Neural progenitor cell (in vitro differentiated cells): ENCODE data around the gene STYX. TPM values are rescaled to one million over a fixed set of nuclear protein-coding genes. Genes with fewer than 3 reads are reported as not detected.
A peak's percentile ranks its signal among the peaks of the same experiment; 100 is the strongest.

Experiments
- DNase-seq: peaks from one replicate; pipeline ENCODE4 v3.0.0-alpha.2; 2016; ENCODE audit warnings: low spot score
- H2AFZ ChIP-seq: fragments of 200-600 bp; sonication (generic); replicated peaks from 2 replicates; pipeline ENCODE4 v1.6.1; 2016; ENCODE audit warnings: antibody characterized with exemption
- H3F3A ChIP-seq: fragments of 200-600 bp; sonication (generic); 2 replicates; pipeline ENCODE4 v1.6.1; 2016; ENCODE audit warnings: antibody characterized with exemption, low read depth
- H3K27ac ChIP-seq: fragments of 200-600 bp; sonication (generic); 2 replicates; pipeline ENCODE4 v1.5.1; 2016; ENCODE audit warnings: mild to moderate bottlenecking
- H3K27me3 ChIP-seq: fragments of 200-600 bp; sonication (generic); 2 replicates; pipeline ENCODE4 v1.6.1; 2016; ENCODE audit warnings: mild to moderate bottlenecking, moderate library complexity
- H3K36me3 ChIP-seq: fragments of 200-600 bp; sonication (generic); 2 replicates; pipeline ENCODE4 v1.5.1; 2016
- H3K4me1 ChIP-seq: fragments of 200-600 bp; sonication (generic); 2 replicates; pipeline ENCODE4 v1.6.1; 2016; ENCODE audit warnings: mixed run types
- H3K4me2 ChIP-seq: fragments of 200-600 bp; sonication (generic); 2 replicates; pipeline ENCODE4 v1.6.1; 2016
- H3K4me3 ChIP-seq: fragments of 200-600 bp; sonication (generic); 2 replicates; pipeline ENCODE4 v1.5.1; 2016
- H3K79me2 ChIP-seq: fragments of 200-600 bp; sonication (generic); 2 replicates; pipeline ENCODE4 v1.6.1; 2016; ENCODE audit warnings: low read depth
- H3K9ac ChIP-seq: fragments of 200-600 bp; sonication (generic); 2 replicates; pipeline ENCODE4 v1.6.1; 2016
- H3K9me3 ChIP-seq: fragments of 200-600 bp; sonication (generic); 2 replicates; pipeline ENCODE4 v1.5.1; 2016; ENCODE audit warnings: low read depth
- H4K20me1 ChIP-seq: fragments of 200-600 bp; sonication (generic); 2 replicates; pipeline ENCODE4 v1.6.1; 2016; ENCODE audit warnings: low read depth
- H3K27ac Mint-ChIP-seq: 3 replicates; pipeline ENCODE4 v1.8.0; 2021; ENCODE audit warnings: mixed read lengths
- H3K27me3 Mint-ChIP-seq: 2 replicates; pipeline ENCODE4 v1.8.0; 2022; ENCODE audit warnings: low read depth, mild to moderate bottlenecking, inconsistent platforms, moderate library complexity, mixed read lengths; ENCODE audit not compliant: insufficient read depth
- H3K36me3 Mint-ChIP-seq: 3 replicates; pipeline ENCODE4 v1.8.0; 2021; ENCODE audit warnings: mixed read lengths
- H3K4me1 Mint-ChIP-seq: 3 replicates; pipeline ENCODE4 v1.8.0; 2021; ENCODE audit warnings: mixed read lengths
- H3K4me3 Mint-ChIP-seq: 3 replicates; pipeline ENCODE4 v1.8.0; 2021; ENCODE audit warnings: mild to moderate bottlenecking, moderate library complexity, mixed read lengths
- H3K9me3 Mint-ChIP-seq: 3 replicates; pipeline ENCODE4 v1.8.0; 2020; ENCODE audit warnings: mixed read lengths
- CTCF ChIP-seq: fragments of 200-600 bp; sonication (generic); IDR thresholded peaks from 2 replicates; pipeline ENCODE4 v1.5.1; 2017; ENCODE audit warnings: antibody characterized with exemption, mild to moderate bottlenecking
- EZH2 ChIP-seq: fragments of 200-600 bp; sonication (generic); IDR thresholded peaks from 2 replicates; pipeline ENCODE4 v1.6.1; 2017; ENCODE audit warnings: antibody characterized with exemption, mild to moderate bottlenecking, moderate library complexity
- EZH2phosphoT487 ChIP-seq: fragments of 200-600 bp; sonication (generic); IDR thresholded peaks from 2 replicates; pipeline ENCODE4 v1.6.1; 2017; ENCODE audit warnings: antibody characterized with exemption
- total RNA-seq: library from RNA; depleted of rRNA; stranded (reverse); fragments of >200 nt; gene quantifications from 2 replicates; pipeline ENCODE4 v1.2.3, GENCODE V29; 2015; ENCODE audit warnings: low replicate concordance

The STYX gene
- 33.6 and 55.7 TPM in 2 replicates for total RNA-seq

DNA sequence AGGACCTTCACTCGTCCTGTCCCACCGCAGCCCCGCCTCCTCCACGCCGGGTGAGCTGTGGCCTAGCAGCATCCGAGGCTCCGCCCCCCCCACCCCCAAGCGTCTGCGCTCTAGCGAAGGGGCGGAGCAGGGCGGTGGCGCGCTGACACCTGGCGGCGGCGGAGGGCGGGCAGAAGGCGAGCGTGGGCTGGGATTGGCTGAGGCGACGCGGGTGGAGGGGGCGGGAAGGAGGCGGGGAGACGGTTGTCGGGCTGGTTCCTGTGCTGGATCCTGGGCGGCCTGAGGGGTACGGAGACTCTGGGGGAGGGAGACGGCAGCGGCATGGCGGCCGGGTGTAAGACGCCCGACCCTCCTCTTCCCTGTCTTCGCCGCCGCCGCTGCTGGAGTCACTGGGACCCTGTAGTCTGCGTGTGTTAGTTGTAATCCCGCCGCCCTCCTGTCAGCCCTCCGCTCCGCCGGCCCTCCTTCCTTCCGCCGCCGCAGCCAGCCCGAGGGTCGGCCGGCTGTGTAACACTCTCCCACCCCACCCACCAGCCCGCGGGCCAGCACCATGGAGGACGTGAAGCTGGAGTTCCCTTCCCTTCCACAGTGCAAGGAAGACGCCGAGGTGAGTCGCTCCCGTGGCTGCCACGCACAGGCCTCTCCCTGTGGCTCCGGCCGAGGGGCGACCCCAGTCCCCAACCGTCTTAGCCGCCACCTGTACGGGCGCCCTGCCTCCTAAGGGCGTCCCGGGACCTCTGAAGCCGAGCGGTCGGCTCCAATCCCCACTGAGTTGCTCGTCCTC, at the start of gene STYX:
Gene STYX, plus strand, starts transcription at position 242 of the 784 bp plus-strand sequence. Its CDS starts 309 bp downstream, at position 551.
- peak within 1 kb of the TSS; percentile 93 for H3K4me2 ChIP-seq
- Mint-ChIP-seq H3K4me1 (peaks cover 13% of the 10 kb centered on the region), H3K36me3 (peaks cover 28% of the 10 kb centered on the region), H3K9me3 (peaks cover 2% of the 10 kb centered on the region), H3K27me3 (peaks cover 4% of the 10 kb centered on the region), H3K4me3 (peak within 1 kb of the TSS; percentile 98), H3K27ac (peak within 1 kb of the TSS; percentile 89)
- DNase-seq, result peak; percentile 100
- no peaks in the 10 kb centered on the region for H3K27me3 ChIP-seq
- no peaks in the 10 kb centered on the region for H4K20me1 ChIP-seq
- peaks cover 47% of the 10 kb centered on the region for H3F3A ChIP-seq
- peak within 1 kb of the TSS; percentile 48 for H2AFZ ChIP-seq
- peaks cover 17% of the 10 kb centered on the region for H3K4me1 ChIP-seq
- peak within 1 kb of the TSS; percentile 72 for H3K27ac ChIP-seq
- peak within 1 kb of the TSS; percentile 80 for H3K9ac ChIP-seq
- H3K79me2 ChIP-seq, result peaks cover 62% of the 10 kb centered on the region
- H3K36me3 ChIP-seq, result peaks cover 14% of the 10 kb centered on the region
- no peak for TF ChIP-seq EZH2phosphoT487
- TF ChIP-seq EZH2, result no peak
- TF ChIP-seq CTCF, result peak; percentile 11
- H3K4me3 ChIP-seq, result peak within 1 kb of the TSS; percentile 90
- no peaks in the 10 kb centered on the region for H3K9me3 ChIP-seq

- Mint-ChIP-seq H3K27me3 (no peaks in the 10 kb centered on the region), H3K36me3 (no peaks in the 10 kb centered on the region), H3K27ac (no peak overlapping the region), H3K4me3 (no peak overlapping the region), H3K4me1 (peaks cover 2% of the 10 kb centered on the region), H3K9me3 (no peaks in the 10 kb centered on the region)
- no peak for DNase-seq
- Histone ChIP-seq H3K36me3 (peaks cover 3% of the 10 kb centered on the region), H3F3A (no peaks in the 10 kb centered on the region), H3K4me2 (no peak overlapping the region), H3K9ac (no peak overlapping the region), H3K9me3 (no peaks in the 10 kb centered on the region), H3K27me3 (no peaks in the 10 kb centered on the region), H3K79me2 (peaks cover 62% of the 10 kb centered on the region), H3K4me1 (no peaks in the 10 kb centered on the region), H3K4me3 (no peak overlapping the region), H3K27ac (no peak overlapping the region), H2AFZ (no peak overlapping the region), H4K20me1 (peaks cover 15% of the 10 kb centered on the region)
- TF ChIP-seq EZH2, result no peak
- no peak for TF ChIP-seq CTCF
- no peak for TF ChIP-seq EZH2phosphoT487
Observed at GRCh38 chr14:52683985-52684520, 45.9 kb upstream of the STYX start.

DNA sequence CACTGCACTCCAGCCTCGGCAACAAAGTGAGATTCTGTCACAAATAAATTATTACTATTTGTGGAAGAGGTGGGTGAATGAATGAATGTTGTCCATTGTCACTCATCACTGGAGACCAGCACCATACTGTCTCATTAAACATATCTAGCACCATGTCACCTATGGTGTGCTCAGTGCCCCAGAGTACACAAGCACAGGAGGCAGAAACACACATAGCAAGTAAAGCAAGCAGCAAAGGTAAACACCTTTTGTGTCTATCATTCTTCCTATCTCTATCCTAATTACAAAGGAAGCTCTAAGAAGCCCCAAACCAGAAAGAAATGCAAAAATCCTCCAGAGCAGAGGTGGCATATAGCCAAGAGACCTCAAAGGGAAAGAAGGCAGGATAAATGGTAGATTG, 43.8 kb upstream of the STYX start:
- TF ChIP-seq EZH2phosphoT487, result no peak
- no peak for TF ChIP-seq CTCF
- TF ChIP-seq EZH2, result no peak
- H3K27me3 Mint-ChIP-seq, result no peaks in the 10 kb centered on the region
- peaks cover 2% of the 10 kb centered on the region for H3K4me1 Mint-ChIP-seq
- H3F3A ChIP-seq, result no peaks in the 10 kb centered on the region
- H3K4me3 ChIP-seq, result no peak overlapping the region
- H4K20me1 ChIP-seq, result peaks cover 18% of the 10 kb centered on the region
- H3K27ac Mint-ChIP-seq, result no peak overlapping the region
- H3K9ac ChIP-seq, result no peak overlapping the region
- H3K36me3 Mint-ChIP-seq, result no peaks in the 10 kb centered on the region
- no peaks in the 10 kb centered on the region for H3K9me3 Mint-ChIP-seq
- no peaks in the 10 kb centered on the region for H3K27me3 ChIP-seq
- no peak overlapping the region for H3K27ac ChIP-seq
- H3K9me3 ChIP-seq, result no peaks in the 10 kb centered on the region
- H3K79me2 ChIP-seq, result peaks cover 83% of the 10 kb centered on the region
- DNase-seq, result no peak
- no peaks in the 10 kb centered on the region for H3K4me1 ChIP-seq
- no peak overlapping the region for H3K4me3 Mint-ChIP-seq
- H2AFZ ChIP-seq, result no peak overlapping the region
- peaks cover 3% of the 10 kb centered on the region for H3K36me3 ChIP-seq
- no peak overlapping the region for H3K4me2 ChIP-seq
